ENCODE measurements around the gene COASY.
"Not testable (repeated sequence)": the region's sequence is repeated elsewhere in the genome, so short reads cannot be mapped to it uniquely, and the experiment has no call there.

Gene COASY

DNA sequence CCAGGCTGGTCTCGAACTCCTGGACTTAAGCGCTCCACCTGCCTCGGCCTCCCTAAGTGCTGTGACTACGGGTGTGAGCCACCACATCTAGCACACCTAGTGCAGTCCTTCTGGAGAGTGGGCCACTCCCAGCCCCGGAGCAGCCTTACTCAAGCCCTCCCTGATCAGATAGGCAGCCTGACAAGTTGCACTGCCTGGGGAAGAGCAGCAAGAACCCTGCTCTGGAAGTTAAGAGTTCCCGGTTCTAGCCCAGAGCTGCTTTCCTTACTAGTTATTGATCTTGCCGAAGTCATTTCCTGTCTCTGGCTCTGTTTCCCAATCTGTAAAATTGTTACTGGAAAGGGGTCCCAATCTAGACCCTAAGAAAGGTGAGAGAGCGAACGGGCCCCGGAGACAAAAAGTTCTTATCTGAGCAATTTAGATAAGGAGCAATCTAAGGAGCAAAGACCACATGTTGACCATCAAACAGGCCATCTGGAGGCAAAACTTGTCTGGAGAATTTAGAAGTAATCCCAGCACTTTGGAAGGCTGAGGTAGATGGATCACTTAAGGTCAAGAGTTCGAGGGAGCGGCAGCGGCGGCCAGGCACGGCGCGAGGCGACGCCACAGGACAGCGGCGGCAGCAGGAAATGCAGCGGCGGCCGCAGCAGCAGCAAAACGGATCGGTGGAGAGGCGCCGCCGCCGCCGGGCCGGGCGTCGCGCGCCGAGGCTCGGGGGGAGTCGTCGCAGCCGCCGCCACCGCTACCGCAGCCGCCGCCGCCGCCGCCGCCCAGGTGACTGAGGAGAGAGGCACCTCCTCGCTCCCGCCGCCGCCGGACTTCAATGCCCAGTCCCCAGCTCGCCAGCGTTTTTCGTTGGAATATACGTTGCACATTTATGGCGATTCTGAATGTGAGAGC is 30.2 kb upstream of the COASY start:
- DNase-seq = no peak

DNA sequence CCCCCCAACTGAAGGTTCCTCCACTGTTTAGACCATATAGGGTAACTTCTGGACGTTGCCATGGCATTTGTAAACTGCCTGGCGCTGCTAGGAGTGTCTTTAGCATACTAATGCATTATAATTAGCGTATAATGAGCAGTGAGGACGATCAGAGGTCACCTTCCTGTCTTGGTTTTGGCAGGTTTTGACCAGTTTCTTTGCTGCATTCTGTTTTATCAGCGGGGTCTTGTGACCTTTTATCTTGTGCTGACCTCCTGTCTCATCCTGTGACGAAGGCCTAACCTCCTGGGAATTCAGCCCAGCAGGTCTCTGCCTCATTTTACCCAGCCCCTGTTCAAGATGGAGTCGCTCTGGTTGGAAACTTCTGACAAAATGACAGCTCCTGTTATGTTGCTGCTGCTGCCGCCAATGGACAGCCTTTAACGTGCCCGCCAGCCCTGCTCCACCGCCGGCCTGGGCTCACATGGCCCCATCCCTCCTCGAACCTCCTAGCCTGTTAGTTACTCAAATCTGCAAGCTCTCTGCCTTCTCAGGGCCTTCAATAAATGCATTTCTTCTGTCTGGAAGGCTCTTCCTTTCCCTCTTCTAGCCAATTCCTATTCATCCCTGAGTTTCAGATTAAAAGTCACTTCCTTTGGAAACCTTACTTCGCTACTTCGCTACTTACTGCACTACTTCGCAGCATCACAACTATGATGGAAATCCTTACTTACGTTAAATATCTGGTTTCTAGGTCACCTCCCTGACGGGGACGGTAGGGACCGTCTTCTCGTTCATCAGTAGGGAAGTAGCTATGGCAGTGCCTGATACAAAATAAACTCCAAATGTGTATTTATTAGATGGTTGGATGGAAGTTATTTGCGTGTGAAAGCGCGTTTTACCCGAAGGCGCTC is 26.5 kb upstream of the COASY start:
- DNase-seq = no peak

DNA sequence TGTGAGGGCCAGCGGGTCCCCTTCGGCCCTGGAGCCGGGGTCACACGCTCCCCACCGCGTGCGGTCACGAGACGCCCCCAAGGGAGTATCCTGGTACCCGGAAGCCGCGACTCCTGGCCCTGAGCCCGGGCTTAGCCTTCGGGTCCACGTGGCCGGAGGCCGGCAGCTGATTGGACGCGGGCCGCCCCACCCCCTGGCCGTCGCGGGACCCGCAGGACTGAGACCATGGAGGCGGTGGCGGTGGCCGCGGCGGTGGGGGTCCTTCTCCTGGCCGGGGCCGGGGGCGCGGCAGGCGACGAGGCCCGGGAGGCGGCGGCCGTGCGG is 25.9 kb upstream of the COASY start, which contains the start of gene NAGLU:
Gene NAGLU (plus strand): TSS at position 194 of the 324 bp plus-strand sequence. CDS start 32 bp downstream, at position 226.
- peak; percentile 24 for DNase-seq

DNA sequence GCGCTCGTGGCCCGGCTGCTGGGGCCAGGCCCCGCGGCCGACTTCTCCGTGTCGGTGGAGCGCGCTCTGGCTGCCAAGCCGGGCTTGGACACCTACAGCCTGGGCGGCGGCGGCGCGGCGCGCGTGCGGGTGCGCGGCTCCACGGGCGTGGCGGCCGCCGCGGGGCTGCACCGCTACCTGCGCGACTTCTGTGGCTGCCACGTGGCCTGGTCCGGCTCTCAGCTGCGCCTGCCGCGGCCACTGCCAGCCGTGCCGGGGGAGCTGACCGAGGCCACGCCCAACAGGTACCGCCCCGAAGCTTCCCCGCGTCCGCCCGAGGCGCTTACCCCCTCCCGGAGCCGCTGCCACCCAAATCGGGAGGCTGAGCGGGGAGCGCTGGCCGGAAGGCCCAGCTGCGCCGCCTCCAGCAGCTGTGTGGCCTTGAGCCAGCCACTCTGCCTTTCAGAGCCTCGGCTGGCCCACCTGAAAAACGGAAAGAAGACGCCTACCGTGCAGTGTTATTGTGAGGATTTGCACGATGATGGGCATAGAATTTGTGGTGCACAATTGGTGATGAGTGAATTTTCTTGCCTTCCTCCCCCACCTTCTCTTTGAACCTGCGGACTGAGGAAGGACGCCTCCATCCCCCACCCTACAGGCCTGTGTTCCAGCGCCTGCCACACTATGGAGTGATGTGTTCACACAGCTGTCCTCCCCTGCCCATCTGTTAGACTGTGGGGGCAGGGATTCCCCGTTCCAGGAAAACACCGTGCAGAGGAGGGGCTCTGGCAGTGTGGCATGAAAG is 25.4 kb upstream of the COASY start:
- DNase-seq = peak; percentile 57

DNA sequence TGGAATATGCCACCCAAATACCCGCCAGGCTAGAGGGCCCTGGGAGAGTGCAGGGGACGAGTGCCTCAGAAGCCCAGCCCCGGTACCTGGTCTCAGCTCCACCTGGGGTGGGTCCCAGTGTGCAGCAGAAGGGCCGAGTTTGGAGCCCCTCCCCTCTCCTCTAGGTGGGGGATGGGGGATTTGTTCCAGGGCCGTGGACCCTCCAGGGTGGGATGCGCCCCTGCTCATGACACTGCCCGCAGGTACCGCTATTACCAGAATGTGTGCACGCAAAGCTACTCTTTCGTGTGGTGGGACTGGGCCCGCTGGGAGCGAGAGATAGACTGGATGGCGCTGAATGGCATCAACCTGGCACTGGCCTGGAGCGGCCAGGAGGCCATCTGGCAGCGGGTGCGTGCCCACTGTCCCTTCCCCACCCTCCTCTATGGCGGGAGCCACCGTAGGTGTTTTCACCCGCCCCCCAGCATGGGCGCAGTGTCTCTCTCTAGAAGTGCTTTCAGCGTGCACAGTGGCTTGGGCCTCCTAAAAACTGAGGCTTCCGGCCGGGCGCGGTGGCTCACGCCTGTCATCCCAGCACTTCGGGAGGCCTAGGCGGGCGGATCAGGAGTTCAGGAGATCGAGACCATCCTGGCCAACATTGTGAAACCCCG is 24.7 kb upstream of the COASY start:
- DNase-seq = no peak

DNA sequence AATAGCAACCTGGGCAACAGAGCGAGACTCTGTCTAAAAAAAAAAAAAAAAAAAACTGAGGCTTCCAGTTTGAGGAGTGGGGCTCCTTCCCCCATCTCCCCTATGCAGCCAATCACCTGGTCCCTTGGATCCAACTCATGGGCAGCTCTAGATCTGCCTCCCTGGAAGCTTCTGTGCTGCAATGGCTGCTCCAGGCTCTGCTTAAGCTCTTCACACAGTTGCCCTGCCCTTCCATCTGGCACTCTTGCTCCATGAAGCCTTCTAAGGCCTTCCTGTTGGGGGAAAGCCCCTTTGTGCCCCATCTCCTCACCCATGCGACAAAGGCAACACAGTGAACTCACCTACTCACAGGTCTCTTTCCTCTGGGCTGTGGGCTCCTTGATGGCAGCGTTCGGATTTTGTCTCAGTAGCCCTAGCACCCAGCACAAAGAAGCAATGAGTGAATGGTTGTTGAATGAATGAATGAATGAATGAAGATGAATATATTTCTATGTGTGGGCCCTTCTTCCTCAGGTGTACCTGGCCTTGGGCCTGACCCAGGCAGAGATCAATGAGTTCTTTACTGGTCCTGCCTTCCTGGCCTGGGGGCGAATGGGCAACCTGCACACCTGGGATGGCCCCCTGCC is 24.0 kb upstream of the COASY start:
- DNase-seq = no peak

DNA sequence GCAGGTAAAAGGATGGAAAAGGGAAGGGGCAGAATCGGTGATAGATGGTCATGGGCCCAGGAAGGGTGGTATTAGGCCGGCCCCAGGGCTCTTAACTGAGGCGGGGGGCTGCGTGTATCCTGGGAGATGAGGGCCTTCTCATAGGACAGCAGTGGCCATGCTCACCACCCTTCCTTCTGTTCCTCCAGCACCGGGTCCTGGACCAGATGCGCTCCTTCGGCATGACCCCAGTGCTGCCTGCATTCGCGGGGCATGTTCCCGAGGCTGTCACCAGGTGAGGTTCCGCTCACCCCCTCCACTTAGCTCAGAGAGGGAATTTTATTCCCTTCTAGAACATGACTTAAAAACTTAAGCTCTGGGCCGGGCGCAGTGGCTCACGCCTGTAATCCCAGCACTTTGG is 23.5 kb upstream of the COASY start:
- DNase-seq = no peak

DNA sequence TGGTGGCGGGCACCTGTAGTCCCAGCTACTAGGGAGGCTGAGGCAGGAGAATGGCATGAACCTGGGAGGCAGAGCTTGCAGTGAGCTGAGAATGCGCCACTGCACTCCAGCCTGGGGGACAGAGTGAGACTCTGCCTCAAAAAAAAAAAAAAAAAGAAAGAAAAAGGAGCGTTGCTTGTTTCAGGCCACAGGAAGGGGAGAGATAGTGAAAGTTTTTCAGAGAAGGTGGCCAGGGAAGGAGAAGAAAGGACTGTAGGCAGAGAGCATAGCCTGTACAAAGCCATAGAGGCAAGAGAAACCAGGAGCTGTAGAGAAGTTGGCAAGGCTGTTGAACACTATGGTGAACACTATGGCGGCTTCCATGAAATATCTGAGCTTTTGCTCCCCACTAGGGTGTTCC is 21.4 kb upstream of the COASY start:
- not testable (repeated sequence) for DNase-seq

DNA sequence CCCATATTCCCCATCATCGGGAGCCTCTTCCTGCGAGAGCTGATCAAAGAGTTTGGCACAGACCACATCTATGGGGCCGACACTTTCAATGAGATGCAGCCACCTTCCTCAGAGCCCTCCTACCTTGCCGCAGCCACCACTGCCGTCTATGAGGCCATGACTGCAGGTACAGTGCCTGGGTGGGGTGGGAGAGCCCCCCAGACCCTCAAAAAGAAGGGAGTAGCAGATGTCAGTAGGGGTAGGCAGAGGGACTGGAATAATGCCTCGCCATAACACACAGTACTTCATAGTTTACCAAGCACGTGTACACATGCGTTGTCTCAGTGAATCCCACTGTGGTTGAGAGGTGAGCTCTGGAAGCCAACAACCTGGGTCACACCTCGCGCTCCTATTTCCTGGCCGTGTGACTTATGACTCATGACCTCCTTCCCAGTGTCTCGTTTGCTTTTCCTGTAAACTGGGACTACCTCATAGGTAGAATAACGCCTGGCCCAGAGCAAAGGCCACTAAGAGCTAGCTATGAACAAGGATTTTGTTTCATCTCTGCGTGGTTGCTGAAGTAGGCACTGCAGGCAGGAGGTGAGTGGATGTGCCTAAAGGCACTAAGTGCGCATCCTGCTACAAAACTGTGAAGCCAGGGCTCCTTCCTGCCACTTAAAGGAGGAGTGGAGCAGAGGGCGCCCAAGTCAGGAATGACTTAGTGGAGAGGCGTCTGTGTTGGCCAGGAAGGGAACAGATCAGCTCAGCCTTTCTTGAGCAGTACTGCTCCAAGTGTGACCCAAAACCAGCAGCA is 20.7 kb upstream of the COASY start:
- no peak for DNase-seq

DNA sequence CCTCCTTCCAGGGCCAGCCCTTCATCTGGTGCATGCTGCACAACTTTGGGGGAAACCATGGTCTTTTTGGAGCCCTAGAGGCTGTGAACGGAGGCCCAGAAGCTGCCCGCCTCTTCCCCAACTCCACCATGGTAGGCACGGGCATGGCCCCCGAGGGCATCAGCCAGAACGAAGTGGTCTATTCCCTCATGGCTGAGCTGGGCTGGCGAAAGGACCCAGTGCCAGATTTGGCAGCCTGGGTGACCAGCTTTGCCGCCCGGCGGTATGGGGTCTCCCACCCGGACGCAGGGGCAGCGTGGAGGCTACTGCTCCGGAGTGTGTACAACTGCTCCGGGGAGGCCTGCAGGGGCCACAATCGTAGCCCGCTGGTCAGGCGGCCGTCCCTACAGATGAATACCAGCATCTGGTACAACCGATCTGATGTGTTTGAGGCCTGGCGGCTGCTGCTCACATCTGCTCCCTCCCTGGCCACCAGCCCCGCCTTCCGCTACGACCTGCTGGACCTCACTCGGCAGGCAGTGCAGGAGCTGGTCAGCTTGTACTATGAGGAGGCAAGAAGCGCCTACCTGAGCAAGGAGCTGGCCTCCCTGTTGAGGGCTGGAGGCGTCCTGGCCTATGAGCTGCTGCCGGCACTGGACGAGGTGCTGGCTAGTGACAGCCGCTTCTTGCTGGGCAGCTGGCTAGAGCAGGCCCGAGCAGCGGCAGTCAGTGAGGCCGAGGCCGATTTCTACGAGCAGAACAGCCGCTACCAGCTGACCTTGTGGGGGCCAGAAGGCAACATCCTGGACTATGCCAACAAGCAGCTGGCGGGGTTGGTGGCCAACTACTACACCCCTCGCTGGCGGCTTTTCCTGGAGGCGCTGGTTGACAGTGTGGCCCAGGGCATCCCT is 18.5 kb upstream of the COASY start:
- no peak for DNase-seq

DNA sequence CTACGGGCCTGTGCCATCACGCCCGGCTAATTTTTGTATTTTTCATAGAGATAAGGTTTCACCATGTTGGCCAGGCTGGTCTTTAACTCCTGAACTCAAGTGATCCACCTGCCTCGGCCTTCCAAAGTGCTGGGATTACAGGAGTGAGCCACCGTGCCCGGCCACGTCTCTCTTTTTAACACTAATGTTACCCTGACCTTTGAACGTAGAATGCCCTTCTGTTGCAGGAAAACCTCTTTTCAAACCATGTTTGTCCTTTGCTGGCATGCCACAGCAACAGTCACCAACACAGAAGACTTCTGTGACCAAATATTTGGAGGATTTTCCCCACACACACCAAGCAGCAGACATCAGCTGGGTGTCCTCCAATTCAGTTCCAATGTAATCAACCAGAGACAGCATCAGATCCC is 17.1 kb upstream of the COASY start:
- no peak for DNase-seq

DNA sequence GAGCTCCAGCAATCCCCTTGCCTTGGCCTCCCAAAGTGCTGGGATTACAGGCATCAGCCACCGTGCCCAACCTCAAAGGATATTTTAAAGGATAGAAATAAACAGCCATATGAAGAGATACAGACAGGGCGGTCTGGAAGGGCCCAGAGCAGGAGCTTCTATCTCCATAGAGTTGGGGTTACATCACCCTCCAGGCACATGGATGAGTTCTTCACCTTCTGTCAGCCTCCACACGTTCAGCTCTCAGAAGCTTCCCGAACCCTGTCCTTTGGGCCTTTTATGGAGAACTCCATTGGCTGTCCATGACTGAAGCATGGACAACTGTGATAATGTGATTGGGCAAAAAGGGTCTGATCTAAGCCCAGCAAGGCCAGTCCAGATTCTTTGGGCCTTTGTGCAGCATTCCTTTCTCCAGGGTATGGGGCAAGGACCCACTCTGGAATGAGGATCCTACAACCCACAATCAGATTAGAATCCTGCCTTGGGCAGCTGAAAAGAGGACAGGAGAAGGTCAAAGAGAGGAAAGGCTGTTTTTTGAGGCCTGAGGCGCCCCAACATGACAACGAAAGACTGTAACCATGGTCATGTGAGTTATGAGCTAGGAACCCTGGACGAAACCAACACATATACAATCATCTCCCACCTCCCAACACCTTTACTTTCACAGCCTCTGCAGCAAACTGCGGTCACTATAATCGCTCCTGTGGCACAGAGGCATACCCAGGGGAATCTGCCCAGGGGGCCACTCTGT is 16.0 kb upstream of the COASY start:
- DNase-seq = not testable (repeated sequence)

DNA sequence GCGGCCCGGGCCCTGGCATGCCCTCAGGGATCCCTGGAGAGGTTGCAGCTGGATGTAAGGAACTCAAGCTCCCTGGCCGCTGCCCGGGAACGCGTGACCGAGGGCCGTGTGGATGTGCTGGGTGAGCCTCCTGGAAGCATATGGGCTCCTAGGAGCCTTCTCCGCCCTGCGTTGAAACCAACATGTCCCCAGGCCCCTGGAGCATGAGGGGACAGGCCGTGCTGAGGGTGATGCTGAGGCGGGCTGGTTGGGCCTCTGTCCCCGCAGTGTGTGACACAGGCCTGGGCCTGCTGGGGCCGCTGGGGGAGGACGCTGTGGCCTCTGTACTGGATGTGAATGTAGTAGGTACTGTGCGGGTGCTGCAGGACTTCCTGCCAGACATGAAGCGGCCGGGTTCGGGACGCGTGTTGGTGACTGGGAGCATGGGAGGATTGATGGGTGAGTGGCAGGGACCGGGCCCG is 14.9 kb upstream of the COASY start:
- DNase-seq = no peak

DNA sequence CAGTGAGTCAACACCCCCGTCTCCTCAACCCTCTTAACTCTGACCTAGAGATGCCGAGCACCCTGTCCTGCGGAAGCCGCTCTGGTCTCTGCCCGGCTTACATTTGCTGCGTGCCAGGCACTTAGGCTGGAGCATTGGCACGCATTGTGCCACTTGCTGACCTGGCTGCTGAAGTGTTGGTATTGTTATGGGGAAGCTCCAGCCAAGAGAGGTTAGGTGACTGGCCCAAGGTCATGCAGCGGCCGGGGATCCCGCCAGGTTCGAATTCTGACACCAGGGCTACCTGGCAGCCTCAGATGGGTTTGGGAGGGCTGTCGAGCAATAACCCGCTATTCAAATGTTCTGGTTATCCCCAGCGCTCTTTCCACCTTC is 14.3 kb upstream of the COASY start:
- DNase-seq = no peak

DNA sequence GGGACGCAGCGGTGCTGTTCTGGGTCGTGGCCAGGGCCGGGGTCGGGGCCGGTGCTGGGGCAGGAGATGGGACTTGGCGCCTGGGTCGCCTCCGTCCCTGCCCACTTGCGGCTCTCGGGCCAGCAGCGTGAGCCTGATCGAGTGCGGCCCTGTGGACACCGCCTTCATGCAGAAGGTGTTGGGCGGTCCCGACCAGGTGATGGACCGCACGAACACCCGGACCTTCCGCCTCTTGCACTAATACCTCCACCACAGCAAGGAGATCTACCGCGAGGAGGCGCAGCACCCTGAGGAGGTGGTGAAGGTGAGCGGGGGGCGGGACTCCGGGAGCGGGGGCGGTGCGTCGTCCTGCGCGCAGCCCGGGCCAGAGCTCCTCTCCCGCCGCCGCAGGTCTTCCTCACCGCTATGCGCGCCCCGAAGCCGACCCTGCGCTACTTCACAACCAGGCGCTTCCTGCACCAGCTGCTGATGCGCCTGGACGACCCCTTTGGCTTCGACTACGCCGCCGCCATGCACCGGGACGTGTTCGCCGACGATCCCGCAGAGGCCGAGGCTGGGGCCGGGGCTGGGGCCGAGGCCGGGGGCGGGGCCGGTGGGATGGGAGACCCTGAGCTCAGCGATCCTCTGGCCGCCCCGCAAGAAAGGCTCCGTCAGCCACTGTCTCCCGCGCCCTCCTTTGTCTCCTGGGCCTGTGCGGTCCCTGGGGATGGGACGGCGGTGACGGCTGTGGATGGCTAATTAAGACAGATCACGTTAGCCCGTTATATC is 13.7 kb upstream of the COASY start:
- peak; percentile 25 for DNase-seq

DNA sequence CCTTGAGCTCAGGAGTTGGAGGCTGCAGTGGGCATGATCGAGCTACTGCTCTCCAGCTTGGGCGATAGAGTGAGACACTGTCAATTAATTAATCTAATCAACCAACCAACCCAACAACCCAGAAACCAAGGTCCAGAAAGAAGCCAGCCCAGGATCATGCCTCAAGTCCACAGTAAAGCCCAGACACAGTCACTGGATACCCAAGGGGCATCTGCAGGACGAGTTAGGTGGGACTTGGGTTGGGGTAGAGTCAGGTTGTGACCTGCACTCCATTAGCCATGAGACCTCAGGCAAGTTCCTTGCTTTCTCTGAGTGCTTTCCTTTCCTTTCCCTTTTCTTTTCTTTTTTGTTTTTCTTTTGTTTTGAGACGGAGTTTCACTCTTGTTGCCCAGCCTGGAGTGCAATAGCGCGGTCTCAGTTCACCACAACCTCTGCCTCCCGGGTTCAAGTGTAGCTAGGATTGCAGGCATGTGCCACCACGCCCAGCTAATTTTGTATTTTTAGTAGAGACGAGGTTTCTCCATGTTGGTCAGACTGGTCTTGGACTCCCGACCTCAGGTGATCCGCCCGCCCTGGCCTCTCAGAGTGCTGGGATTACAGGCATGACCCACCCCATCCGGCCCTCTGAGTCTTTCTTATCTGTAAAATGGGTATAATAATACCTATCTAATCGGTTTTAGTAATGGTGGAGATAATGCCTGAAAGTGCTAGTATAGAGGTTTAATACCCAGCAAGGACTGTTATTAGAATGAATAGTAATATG is 12.8 kb upstream of the COASY start:
- no peak for DNase-seq

DNA sequence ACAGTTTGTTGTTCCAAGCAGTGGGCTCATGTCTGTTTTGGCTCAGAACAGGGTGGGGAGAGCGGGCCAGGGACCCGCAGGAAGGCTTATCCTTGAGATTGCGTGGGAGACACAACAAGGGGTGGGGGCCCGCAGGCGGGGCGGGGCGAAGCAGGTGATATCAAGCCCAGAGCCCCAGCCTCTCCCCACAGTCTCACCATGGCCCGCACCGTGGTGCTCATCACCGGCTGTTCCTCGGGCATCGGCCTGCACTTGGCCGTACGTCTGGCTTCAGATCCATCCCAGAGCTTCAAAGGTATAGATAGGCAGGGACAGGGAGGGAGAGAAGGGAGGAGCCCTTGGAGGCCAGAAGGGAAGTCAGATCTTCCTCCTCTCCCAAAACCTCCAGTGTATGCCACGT is 9.2 kb upstream of the COASY start, which contains the start of gene HSD17B1:
Gene HSD17B1 (plus strand): TSS at position 188 of the 400 bp plus-strand sequence. CDS start 11 bp downstream, at position 199.
- not testable (repeated sequence) for DNase-seq
